Stimulated activated CD4-positive, alpha-beta T cell treated with anti-CD3 and anti-CD28 coated beads, Interleukin-12 subunit alpha, Interleukin-12 subunit beta, amount 100 ng/mL, for 24 hours (primary cell): ENCODE results near the gene ZNF20.

Experiments used
- DNase-seq, 2 experiments: peaks; one replicate each; pipeline ENCODE4 v3.0.0-alpha.2; 2020; ENCODE audit warnings: low read depth in 2 of 2

Gene ZNF20

GRCh38 chr19:12139885-12140544, at the start of gene ZNF20:
Gene ZNF20, minus strand, starts transcription at chr19:12140350. Its CDS starts 168 bp downstream, at chr19:12140182.
- peak; percentile 80 to 94 for DNase-seq

- no peak for DNase-seq
Observed at GRCh38 chr19:12187625-12188024, 47.5 kb upstream of the ZNF20 start.

GRCh38 chr19:12180377-12180776, 40.2 kb upstream of the ZNF20 start:
- no peak for DNase-seq

GRCh38 chr19:12166626-12167025, 26.5 kb upstream of the ZNF20 start:
- DNase-seq, result no peak

- no peak for DNase-seq
Observed at GRCh38 chr19:12163826-12164225, 23.7 kb upstream of the ZNF20 start.

GRCh38 chr19:12162882-12163806, 23.0 kb upstream of the ZNF20 start, which contains the start of gene ZNF136:
Gene ZNF136, plus strand, starts transcription at chr19:12163096. Its CDS starts 108 bp downstream, at chr19:12163204.
- DNase-seq, result peak; percentile 84 to 93

GRCh38 chr19:12162513-12162881, 22.3 kb upstream of the ZNF20 start:
- no peak for DNase-seq

- no peak for DNase-seq
Observed at GRCh38 chr19:12159773-12160414, 19.7 kb upstream of the ZNF20 start.

GRCh38 chr19:12156223-12157058, 16.3 kb upstream of the ZNF20 start, which contains the start of gene ZNF625:
Gene ZNF625, minus strand, starts transcription at chr19:12156734. Its CDS starts 176 bp downstream, at chr19:12156558.
- DNase-seq, result peak; percentile 27 to 47

- no peak for DNase-seq
Observed at GRCh38 chr19:12155324-12155860, 15.2 kb upstream of the ZNF20 start.

GRCh38 chr19:12145348-12145747, 5.2 kb upstream of the ZNF20 start:
- DNase-seq, result no peak

- DNase-seq, result no peak
Observed at GRCh38 chr19:12141405-12141736, 1.2 kb upstream of the ZNF20 start.

GRCh38 chr19:12140545-12141404, 625 bp upstream of the ZNF20 start:
- DNase-seq, result peak; percentile 66 to 83

- DNase-seq, result no peak
Observed at GRCh38 chr19:12139269-12139668, 881 bp downstream of the ZNF20 start.

GRCh38 chr19:12137221-12137940, 2.8 kb downstream of the ZNF20 start:
- no peak for DNase-seq

- no peak for DNase-seq
Observed at GRCh38 chr19:12133069-12133468, 7.1 kb downstream of the ZNF20 start.

GRCh38 chr19:12126707-12127106, 13.4 kb downstream of the ZNF20 start:
- DNase-seq, result no peak

GRCh38 chr19:12117201-12117970, 22.8 kb downstream of the ZNF20 start:
- no peak for DNase-seq

- no peak for DNase-seq
Observed at GRCh38 chr19:12113121-12113520, 27.0 kb downstream of the ZNF20 start.
